Measurements from ENCODE around the gene ANXA2. TPM values are rescaled to one million over a fixed set of nuclear protein-coding genes. Genes with fewer than 3 reads are reported as not detected.

The ANXA2 gene
- polyA plus RNA-seq (2013, experiment 1 of 2) = 93.2 TPM
- 92.4 TPM for polyA plus RNA-seq (2013, experiment 2 of 2)

- peak within 1 kb of the TSS; percentile 43 for H2BK5ac ChIP-seq (ENCODE audit: low read length)
- peak within 1 kb of the TSS; percentile 73 for H2AK5ac ChIP-seq (ENCODE audit: low read depth, low read length)
- H4K91ac ChIP-seq (ENCODE audit: low read depth, low read length, poor library complexity) = peak within 1 kb of the TSS; percentile 25
These were observed at the start of gene ANXA2 for GRCh38 chr15:60397772-60398445. Gene ANXA2 (minus strand): TSS chr15:60397986. CDS start chr15:60386075, 11,911 bp downstream.

DNA sequence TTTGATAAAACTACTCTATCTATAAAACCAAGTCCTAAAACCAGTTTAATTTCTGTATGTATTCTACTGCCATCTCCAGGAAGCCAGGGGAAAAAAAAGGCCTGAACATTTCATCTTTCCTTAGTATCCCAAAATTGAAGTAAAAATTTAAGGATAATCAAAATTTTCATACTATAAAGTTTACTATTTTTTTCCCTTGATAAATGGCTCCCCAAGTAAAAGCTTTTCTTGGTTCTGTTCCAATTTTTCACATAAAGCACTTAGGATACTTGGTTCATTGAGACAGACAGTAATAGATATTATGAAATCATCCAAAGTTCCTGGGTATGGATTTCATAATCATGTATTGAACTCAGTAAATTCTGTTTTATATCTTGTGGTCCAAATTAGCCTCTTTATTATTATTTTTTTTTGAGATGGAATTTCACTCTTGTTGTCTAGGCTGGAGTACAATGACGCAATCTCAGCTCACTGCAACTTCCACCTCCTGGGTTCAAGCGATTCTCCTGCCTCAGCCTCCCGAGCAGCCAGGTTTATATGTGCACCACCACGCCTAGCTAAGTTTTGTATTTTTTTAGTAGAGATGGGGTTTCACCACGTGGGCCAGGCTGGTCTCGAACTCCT is 46.6 kb upstream of the ANXA2 start:
- H2AFZ ChIP-seq (ENCODE audit: low read length) = no peak overlapping the region
- no peak overlapping the region for H3K23ac ChIP-seq (ENCODE audit: low read depth, low read length, poor library complexity)
- no peak overlapping the region for H3K27ac ChIP-seq (replicated peaks; ENCODE audit: low read length)
- H3K4ac ChIP-seq (ENCODE audit: low read length) = no peak overlapping the region
- DNase-seq (ENCODE audit: low spot score) = no peak
- H3K18ac ChIP-seq (ENCODE audit: low read length) = no peak overlapping the region
- peaks cover 1 to 83% of the 10 kb centered on the region in 2 donors for H3K36me3 ChIP-seq (replicated peaks in 1 of 2; ENCODE audit: control insufficient read depth in 2 of 2, insufficient read depth in 2 of 2, low read length in 2 of 2)
- no CpG with 5 or more reads among the region's 6 CpGs for WGBS, 2 donors (ENCODE audit: extremely low coverage in 2 of 2, insufficient read length in 2 of 2, insufficient replicate concordance in 1 of 2)
- H2BK120ac ChIP-seq (ENCODE audit: low read depth, low read length) = no peak overlapping the region
- no peaks in the 10 kb centered on the region for H3K27me3 ChIP-seq (ENCODE audit: control insufficient read depth in 3 of 3, insufficient read depth in 3 of 3, low read depth in 1 of 3, low read length in 3 of 3)
- H3K14ac ChIP-seq (ENCODE audit: low read length) = no peak overlapping the region
- no peak overlapping the region for H4K91ac ChIP-seq (ENCODE audit: low read depth, low read length, poor library complexity)
- H3K4me1 ChIP-seq (ENCODE audit: control insufficient read depth in 2 of 2, insufficient read depth in 1 of 2, low read depth in 1 of 2, low read length in 2 of 2) = no peaks in the 10 kb centered on the region
- H2AK5ac ChIP-seq (ENCODE audit: low read depth, low read length) = no peak overlapping the region
- no peaks in the 10 kb centered on the region for H3K9me3 ChIP-seq (replicated peaks in 1 of 2; ENCODE audit: control insufficient read depth in 2 of 2, insufficient read depth in 1 of 2, low read depth in 1 of 2, low read length in 2 of 2)
- H2BK15ac ChIP-seq (ENCODE audit: low read length) = no peak overlapping the region
- H3K4me3 ChIP-seq (ENCODE audit: low read length in 2 of 2) = no peak overlapping the region
- H2BK5ac ChIP-seq (ENCODE audit: low read length) = no peak overlapping the region
- H3K9ac ChIP-seq (ENCODE audit: low read depth, low read length, poor library complexity) = no peak overlapping the region
- no peaks in the 10 kb centered on the region for H3K79me1 ChIP-seq (ENCODE audit: low read depth, low read length)
- H3K4me2 ChIP-seq (ENCODE audit: insufficient read depth, low read length, poor library complexity, severe bottlenecking) = no peak overlapping the region
- no peak overlapping the region for H4K8ac ChIP-seq (ENCODE audit: low read depth, low read length)
- H2BK12ac ChIP-seq (ENCODE audit: low read length) = no peak overlapping the region

More at GRCh38 chr15:60397772-60398445, at the start of gene ANXA2:
- peak within 1 kb of the TSS; percentile 96 for H3K18ac ChIP-seq (ENCODE audit: low read length)
- DNase-seq (ENCODE audit: low spot score) = no peak
- H3K79me1 ChIP-seq (ENCODE audit: low read depth, low read length) = no peaks in the 10 kb centered on the region
- H2AFZ ChIP-seq (ENCODE audit: low read length) = peak within 1 kb of the TSS; percentile 67
- peak within 1 kb of the TSS; percentile 82 for H3K14ac ChIP-seq (ENCODE audit: low read length)
- H3K23ac ChIP-seq (ENCODE audit: low read depth, low read length, poor library complexity) = peak within 1 kb of the TSS; percentile 92
- H3K4me3 ChIP-seq (ENCODE audit: low read length in 2 of 2) = peak within 1 kb of the TSS in 1 of 2 donors; percentile 86
- peak within 1 kb of the TSS; percentile 84 for H3K4me2 ChIP-seq (ENCODE audit: insufficient read depth, low read length, poor library complexity, severe bottlenecking)
- H3K9me3 ChIP-seq (replicated peaks in 1 of 2; ENCODE audit: control insufficient read depth in 2 of 2, insufficient read depth in 1 of 2, low read depth in 1 of 2, low read length in 2 of 2) = no peaks in the 10 kb centered on the region
- H3K36me3 ChIP-seq (replicated peaks in 1 of 2; ENCODE audit: control insufficient read depth in 2 of 2, insufficient read depth in 2 of 2, low read length in 2 of 2) = no peaks in the 10 kb centered on the region
- H2BK12ac ChIP-seq (ENCODE audit: low read length) = peak within 1 kb of the TSS; percentile 64
- H2BK120ac ChIP-seq (ENCODE audit: low read depth, low read length) = peak within 1 kb of the TSS; percentile 58
- H3K4me1 ChIP-seq (ENCODE audit: control insufficient read depth in 2 of 2, insufficient read depth in 1 of 2, low read depth in 1 of 2, low read length in 2 of 2) = peaks cover 22 to 28% of the 10 kb centered on the region in 2 donors
- peaks cover 0 to 13% (median 0%) of the 10 kb centered on the region in 3 experiments for H3K27me3 ChIP-seq (ENCODE audit: control insufficient read depth in 3 of 3, insufficient read depth in 3 of 3, low read depth in 1 of 3, low read length in 3 of 3)
- peak within 1 kb of the TSS; percentile 60 for H2BK15ac ChIP-seq (ENCODE audit: low read length)
- no peak within 1 kb of the TSS for H3K4ac ChIP-seq (ENCODE audit: low read length)
- WGBS, 2 donors (ENCODE audit: extremely low coverage in 2 of 2, insufficient read length in 2 of 2, insufficient replicate concordance in 1 of 2) = no CpG with 5 or more reads among the region's 53 CpGs
- no peak within 1 kb of the TSS for H3K27ac ChIP-seq (replicated peaks; ENCODE audit: low read length)
- peak within 1 kb of the TSS; percentile 87 for H3K9ac ChIP-seq (ENCODE audit: low read depth, low read length, poor library complexity)
- H4K8ac ChIP-seq (ENCODE audit: low read depth, low read length) = no peak within 1 kb of the TSS

DNA sequence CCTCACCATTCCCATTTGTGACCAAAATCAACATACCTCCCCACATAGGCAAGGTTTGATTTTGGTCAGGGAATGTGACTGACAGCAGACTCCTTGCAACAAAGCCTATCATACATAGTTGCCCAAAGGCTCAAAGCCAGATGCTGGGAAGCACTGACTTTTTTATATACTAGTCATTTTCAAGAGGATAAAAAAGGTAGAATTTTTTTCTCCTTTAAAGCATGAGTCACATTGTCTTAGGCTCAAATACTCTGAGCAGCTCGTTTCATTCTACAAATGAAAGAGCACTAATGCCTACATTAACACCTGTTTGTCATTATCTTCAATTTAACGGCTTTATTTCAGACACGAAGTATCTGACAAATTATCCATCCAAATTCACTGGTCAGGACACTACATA is 45.0 kb upstream of the ANXA2 start:
- H3K14ac ChIP-seq (ENCODE audit: low read length) = no peak overlapping the region
- H3K9me3 ChIP-seq (replicated peaks in 1 of 2; ENCODE audit: control insufficient read depth in 2 of 2, insufficient read depth in 1 of 2, low read depth in 1 of 2, low read length in 2 of 2) = no peaks in the 10 kb centered on the region
- H3K36me3 ChIP-seq (replicated peaks in 1 of 2; ENCODE audit: control insufficient read depth in 2 of 2, insufficient read depth in 2 of 2, low read length in 2 of 2) = peaks cover 0 to 83% of the 10 kb centered on the region in 2 donors
- H3K18ac ChIP-seq (ENCODE audit: low read length) = no peak overlapping the region
- H2BK12ac ChIP-seq (ENCODE audit: low read length) = no peak overlapping the region
- H3K27ac ChIP-seq (replicated peaks; ENCODE audit: low read length) = no peak overlapping the region
- no peak overlapping the region for H2BK5ac ChIP-seq (ENCODE audit: low read length)
- no peak overlapping the region for H3K4me2 ChIP-seq (ENCODE audit: insufficient read depth, low read length, poor library complexity, severe bottlenecking)
- no peak overlapping the region for H3K4ac ChIP-seq (ENCODE audit: low read length)
- no peak overlapping the region for H4K8ac ChIP-seq (ENCODE audit: low read depth, low read length)
- no peak overlapping the region for H3K23ac ChIP-seq (ENCODE audit: low read depth, low read length, poor library complexity)
- no peak overlapping the region for H2BK120ac ChIP-seq (ENCODE audit: low read depth, low read length)
- H3K4me1 ChIP-seq (ENCODE audit: control insufficient read depth in 2 of 2, insufficient read depth in 1 of 2, low read depth in 1 of 2, low read length in 2 of 2) = no peaks in the 10 kb centered on the region
- H2AFZ ChIP-seq (ENCODE audit: low read length) = no peak overlapping the region
- DNase-seq (ENCODE audit: low spot score) = no peak
- H2BK15ac ChIP-seq (ENCODE audit: low read length) = no peak overlapping the region
- no CpG with 5 or more reads among the region's 3 CpGs for WGBS, 2 donors (ENCODE audit: extremely low coverage in 2 of 2, insufficient read length in 2 of 2, insufficient replicate concordance in 1 of 2)
- no peaks in the 10 kb centered on the region for H3K79me1 ChIP-seq (ENCODE audit: low read depth, low read length)
- no peak overlapping the region for H4K91ac ChIP-seq (ENCODE audit: low read depth, low read length, poor library complexity)
- no peak overlapping the region for H3K4me3 ChIP-seq (ENCODE audit: low read length in 2 of 2)
- H3K9ac ChIP-seq (ENCODE audit: low read depth, low read length, poor library complexity) = no peak overlapping the region
- H2AK5ac ChIP-seq (ENCODE audit: low read depth, low read length) = no peak overlapping the region
- H3K27me3 ChIP-seq (ENCODE audit: control insufficient read depth in 3 of 3, insufficient read depth in 3 of 3, low read depth in 1 of 3, low read length in 3 of 3) = no peaks in the 10 kb centered on the region

GRCh38 chr15:60442031-60442650 is 44.4 kb upstream of the ANXA2 start:
- Histone ChIP-seq H3K9ac (ENCODE audit: low read depth, low read length, poor library complexity) (no peak overlapping the region), H3K14ac (ENCODE audit: low read length) (no peak overlapping the region), H2BK5ac (ENCODE audit: low read length) (no peak overlapping the region), H3K36me3 (replicated peaks in 1 of 2; ENCODE audit: control insufficient read depth in 2 of 2, insufficient read depth in 2 of 2, low read length in 2 of 2) (peaks cover 0 to 78% of the 10 kb centered on the region in 2 donors), H4K8ac (ENCODE audit: low read depth, low read length) (no peak overlapping the region), H3K18ac (ENCODE audit: low read length) (no peak overlapping the region), H3K23ac (ENCODE audit: low read depth, low read length, poor library complexity) (no peak overlapping the region), H3K9me3 (replicated peaks in 1 of 2; ENCODE audit: control insufficient read depth in 2 of 2, insufficient read depth in 1 of 2, low read depth in 1 of 2, low read length in 2 of 2) (no peaks in the 10 kb centered on the region), H3K27me3 (ENCODE audit: control insufficient read depth in 3 of 3, insufficient read depth in 3 of 3, low read depth in 1 of 3, low read length in 3 of 3) (no peaks in the 10 kb centered on the region), H2BK15ac (ENCODE audit: low read length) (no peak overlapping the region), H3K4me1 (ENCODE audit: control insufficient read depth in 2 of 2, insufficient read depth in 1 of 2, low read depth in 1 of 2, low read length in 2 of 2) (no peaks in the 10 kb centered on the region), H3K4me2 (ENCODE audit: insufficient read depth, low read length, poor library complexity, severe bottlenecking) (no peak overlapping the region), H2AK5ac (ENCODE audit: low read depth, low read length) (no peak overlapping the region), H3K4ac (ENCODE audit: low read length) (no peak overlapping the region), H2BK120ac (ENCODE audit: low read depth, low read length) (no peak overlapping the region), H3K4me3 (ENCODE audit: low read length in 2 of 2) (no peak overlapping the region), H2AFZ (ENCODE audit: low read length) (no peak overlapping the region), H3K79me1 (ENCODE audit: low read depth, low read length) (no peaks in the 10 kb centered on the region), H2BK12ac (ENCODE audit: low read length) (no peak overlapping the region), H4K91ac (ENCODE audit: low read depth, low read length, poor library complexity) (no peak overlapping the region), H3K27ac (replicated peaks; ENCODE audit: low read length) (no peak overlapping the region)
- no peak for DNase-seq (ENCODE audit: low spot score)
- WGBS, 2 donors (ENCODE audit: extremely low coverage in 2 of 2, insufficient read length in 2 of 2, insufficient replicate concordance in 1 of 2) = no CpG with 5 or more reads among the region's 2 CpGs

All from neuronal stem cell (in vitro differentiated cells).